HepG2 (cell line): ENCODE data around the gene TTLL10. TPM values are rescaled to one million over a fixed set of nuclear protein-coding genes. Genes with fewer than 3 reads are reported as not detected.

Experiments used
- ATAC-seq: fragments of 200-7000 bp; cut with Tn5 transposase; 3 replicates; pipeline ENCODE4 v1.9.1; 2020; ENCODE audit warnings: mild to moderate bottlenecking, moderate library complexity
- BruUV-seq: library from RNA; stranded (reverse); fragments of 400-500 nt; replicated peaks from 2 replicates; lab custom pipeline; 2021; lab: Mats Ljungman, UMichigan
- CTCF ChIA-PET: fragments of 300-600 bp; formaldehyde crosslinking; extraction: SDS; loops from one replicate; lab custom pipeline; 2021; ENCODE audit warnings: low total read pairs, inconsistent platforms, low intra/inter-chr PET ratio; lab: Yijun Ruan, JAX
- POLR2A ChIA-PET: fragments of 350-600 bp; sonication (Branson Sonifier 250); formaldehyde crosslinking; loops from one replicate; lab custom pipeline; 2020; ENCODE audit warnings: antibody characterized with exemption, inconsistent platforms; lab: Yijun Ruan, JAX
- DNase-seq: peaks from one replicate; pipeline ENCODE4 v3.0.0-alpha.2; 2015; ENCODE audit warnings: low spot score
- FAIRE-seq: peaks from 3 replicates; lab custom pipeline; 2011; peaks lifted over from hg19 to GRCh38; lab: Jason Lieb, UNC
- H2AFZ ChIP-seq: one replicate; pipeline ENCODE4 v1.6.1; 2011; ENCODE audit warnings: low read length, inconsistent platforms
- H3K27ac ChIP-seq: fragments of 300-600 bp; 3 replicates; pipeline ENCODE4 v1.8.0; 2011; ENCODE audit warnings: mixed run types, mild to moderate bottlenecking, mixed read lengths, low read length, inconsistent platforms; ENCODE audit not compliant: insufficient read depth; ENCODE audit errors: extremely low read length
- H3K27me3 ChIP-seq, 2 experiments: fragments of 200-600 bp in 1 of 2; 2 replicates in 1 of 2; 3 replicates in 1 of 2; pipeline versions ENCODE4 v1.6.0 to v1.8.0; 2011; ENCODE audit warnings: low read length in 2 of 2, mild to moderate bottlenecking in 2 of 2, moderate library complexity in 2 of 2, inconsistent platforms in 1 of 2; ENCODE audit not compliant: insufficient read depth in 2 of 2, control insufficient read depth in 1 of 2
- H3K36me3 ChIP-seq, 2 experiments: fragments of 200-600 bp in 1 of 2; replicated peaks in 1 of 2; 2 replicates in 1 of 2; 3 replicates in 1 of 2; pipeline versions ENCODE4 v1.5.1 to v1.8.0; 2011; ENCODE audit warnings: low read length in 2 of 2, inconsistent platforms in 1 of 2; ENCODE audit not compliant: insufficient read depth in 2 of 2, control insufficient read depth in 1 of 2
- H3K4me1 ChIP-seq: 2 replicates; pipeline ENCODE4 v1.5.1; 2012; ENCODE audit warnings: low read length, inconsistent platforms; ENCODE audit not compliant: insufficient read depth
- H3K4me2 ChIP-seq: 2 replicates; pipeline ENCODE4 v1.6.0; 2011; ENCODE audit warnings: low read depth, low read length, inconsistent platforms
- H3K4me3 ChIP-seq, 3 experiments: fragments of 200-600 bp in 1 of 3; sonication (generic), shearing (Covaris generic) in 1 of 3; replicated peaks in 1 of 3; 2 replicates each; pipeline ENCODE4 v1.5.1; 2011 to 2016; ENCODE audit warnings: low read length in 3 of 3, inconsistent platforms in 2 of 3, low read depth in 2 of 3, mild to moderate bottlenecking in 2 of 3, control low read depth in 1 of 3, mixed read lengths in 1 of 3; ENCODE audit not compliant: insufficient read depth in 1 of 3
- H3K79me2 ChIP-seq: one replicate; pipeline ENCODE4 v1.6.1; 2011; ENCODE audit warnings: low read length, inconsistent platforms; ENCODE audit not compliant: insufficient read depth
- H3K9ac ChIP-seq: 2 replicates; pipeline ENCODE4 v1.6.0; 2011; ENCODE audit warnings: mild to moderate bottlenecking, low read depth, low read length, inconsistent platforms; ENCODE audit not compliant: insufficient read depth
- H3K9me3 ChIP-seq: 2 replicates; pipeline ENCODE4 v1.5.1; 2012; ENCODE audit warnings: mild to moderate bottlenecking, low read length
- H4K20me1 ChIP-seq: 2 replicates; pipeline ENCODE4 v1.6.0; 2011; ENCODE audit warnings: inconsistent platforms, mild to moderate bottlenecking, low read length, moderate library complexity; ENCODE audit not compliant: insufficient read depth
- EZH2 ChIP-seq: conservative IDR thresholded peaks from 2 replicates; pipeline ENCODE4 v1.6.1; 2012; ENCODE audit warnings: mild to moderate bottlenecking, low read depth, low read length, moderate library complexity
- HNRNPL ChIP-seq: fragments of 200-400 bp; formaldehyde crosslinking; IDR thresholded peaks from 2 replicates; pipeline ENCODE4 v1.6.1; 2017; ENCODE audit warnings: mild to moderate bottlenecking, low read depth, low read length
- MTF2 ChIP-seq: sonication (generic); formaldehyde crosslinking; IDR thresholded peaks from 2 replicates; pipeline ENCODE4 v1.5.0; 2020; ENCODE audit warnings: missing genetic modification reagents, borderline replicate concordance
- ZBED4 ChIP-seq: sonication (generic); formaldehyde crosslinking; IDR thresholded peaks from 2 replicates; pipeline ENCODE4 v1.4.0; 2020; ENCODE audit warnings: missing genetic modification reagents, borderline replicate concordance
- ZNF367 ChIP-seq: sonication (generic); formaldehyde crosslinking; IDR thresholded peaks from 2 replicates; pipeline ENCODE4 v1.4.0; 2020; ENCODE audit warnings: missing genetic modification reagents, borderline replicate concordance
- ZNF687 ChIP-seq: sonication (generic); formaldehyde crosslinking; IDR thresholded peaks from 2 replicates; pipeline ENCODE4 v1.5.1; 2020; ENCODE audit warnings: mild to moderate bottlenecking, missing genetic modification reagents, moderate library complexity
- WGBS: methylation state at CpG from one replicate; pipeline ENCODE4 v1.1.6; 2017; ENCODE audit warnings: low lambda C conversion rate; 5-methylcytosine and 5-hydroxymethylcytosine counted together
- in situ Hi-C: cut with HindIII; loops from 2 replicates; pipeline ENCODE4 v1.10.0; 2017; ENCODE audit warnings: low pct_unique_long_range_greater_than_20kb; ENCODE audit not compliant: extremely low pct_ligation_motif_present
- intact Hi-C: fragments of 100-400 bp; cut with micrococcal nuclease; formaldehyde crosslinking; loops from one replicate; pipeline ENCODE4 v1.10.0; 2022; ENCODE audit not compliant: unreplicated experiment
- polyA plus RNA-seq, 8 experiments: library from polyadenylated mRNA; depleted of rRNA in 3 of 8; stranded (reverse) in 7 of 8; unstranded in 1 of 8; fragments of >200 nt; fragmentation: Illumina TruSeq in 4 of 8; extraction: Trizol in 4 of 8; gene quantifications; 2 replicates each; pipeline versions ENCODE4 v1.2.1 to v1.2.3, GENCODE V29; 2011 to 2016; ENCODE audit warnings: low read depth in 4 of 8, missing spikeins in 1 of 8, mixed read lengths in 1 of 8; ENCODE audit not compliant: insufficient read depth in 1 of 8
- total RNA-seq, 5 experiments: library from RNA; depleted of rRNA; stranded (reverse); fragments of >200 nt; fragmentation: Illumina TruSeq; extraction: Trizol; gene quantifications; 2 replicates each; pipeline ENCODE4 v1.2.3, GENCODE V29; 2016; ENCODE audit warnings: low read depth in 1 of 5

Gene TTLL10
- total and polyA plus RNA-seq, 2 of the 13 experiments (the other 11 are each of a cell fraction or from before 2014, with no cell fraction given): not detected

GRCh38 chr1:1205769-1206375 lies 32.2 kb downstream of the TTLL10 start (continued):
- TF ChIP-seq ZBED4: no peak
- no peak for TF ChIP-seq ZNF687

DNA sequence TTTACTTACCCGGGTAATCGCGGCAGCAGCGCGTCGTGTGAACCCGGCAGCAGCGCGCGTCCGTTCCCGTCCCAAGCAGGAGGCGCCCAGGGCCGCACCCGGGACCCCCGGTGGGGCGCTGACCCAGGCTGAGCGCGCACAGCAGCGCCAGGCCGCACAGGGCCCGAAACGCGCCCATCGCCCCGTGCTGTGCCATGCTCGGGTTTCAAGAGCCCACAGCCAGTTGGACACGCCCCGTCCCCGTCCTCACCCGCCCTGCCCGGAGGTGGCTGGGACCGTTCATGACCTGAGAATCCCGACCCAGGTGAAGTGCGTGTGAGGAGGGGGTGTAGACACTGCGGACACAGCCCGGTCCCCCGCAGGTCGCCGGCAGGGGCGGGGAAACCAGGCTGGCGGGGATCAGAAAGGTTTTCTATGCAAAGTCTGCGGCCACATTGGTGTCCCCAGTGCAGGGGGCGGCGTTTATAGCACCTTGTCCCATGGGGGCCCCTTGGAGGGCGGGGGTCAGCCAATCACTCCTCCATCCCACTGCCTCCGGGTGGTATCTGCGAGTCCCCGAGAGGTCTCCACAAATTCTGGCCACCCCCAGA lies 32.8 kb downstream of the TTLL10 start, which contains the start of gene TNFRSF18:
TSS of gene TNFRSF18 (minus strand) at position 217 of the 590 bp plus-strand sequence. CDS start at position 196, 21 bp downstream.
- BruUV-seq: no TSS peak

More for the DNA sequence above, 32.8 kb downstream of the TTLL10 start, which contains the start of gene TNFRSF18:
- peak; percentile 31 for ATAC-seq
- 14% methylated on average over 12 of the region's 49 CpGs for WGBS
- Histone ChIP-seq H3K4me2 (peak within 1 kb of the TSS; percentile 34; the same call in 1 of the 2 replicates), H3K36me3 (no peaks in the 10 kb centered on the region), H3K27ac (no peak within 1 kb of the TSS), H3K27me3 (peaks cover 18 to 75% of the 10 kb centered on the region in 2 experiments; a peak in 4 of 5 replicates), H3K4me1 (no peaks in the 10 kb centered on the region), H3K9ac (no peak within 1 kb of the TSS), H3K4me3 (peak within 1 kb of the TSS in 1 of 3 experiments; percentile 18; a peak in 1 of 6 replicates), H4K20me1 (no peaks in the 10 kb centered on the region), H3K9me3 (no peaks in the 10 kb centered on the region), H3K79me2 (no peaks in the 10 kb centered on the region), H2AFZ (no peak within 1 kb of the TSS)
- POLR2A ChIA-PET: no interaction called here
- no peak for DNase-seq
- intact Hi-C loops: no loop called here
- TF ChIP-seq MTF2: 0 out of 2 replicates have a peak, but pooled peaks have one; percentile 53
- TF ChIP-seq ZNF367 (CRISPR knock-in tag): no peak
- 0 out of 2 replicates have a peak, but pooled peaks have one; percentile 11 for TF ChIP-seq HNRNPL
- TF ChIP-seq EZH2: 0 out of 2 replicates have a peak, but pooled peaks have one; percentile 82
- in situ Hi-C loops: no loop called here
- FAIRE-seq: no peak
- CTCF ChIA-PET: no interaction called here
